Thyroid gland (tissue), 4 donors: ENCODE measurements around the gene MTA1.

ENCODE experiments used
- CTCF ChIP-seq, 6 experiments: fragments of 200-600 bp in 3 of 6; fragments of 450-650 bp in 3 of 6; sonication (generic) in 3 of 6; IDR thresholded peaks; one replicate each; pipeline ENCODE4 v1.5.1; 2016 to 2019; ENCODE audit warnings: antibody characterized with exemption in 6 of 6, mild to moderate bottlenecking in 2 of 6, inconsistent platforms in 1 of 6, moderate library complexity in 1 of 6
- POLR2A ChIP-seq, 2 donors: fragments of 450-650 bp; IDR thresholded peaks; one replicate each; pipeline ENCODE4 v1.6.1; 2017; ENCODE audit warnings: antibody characterized with exemption in 2 of 2, mild to moderate bottlenecking in 2 of 2, moderate library complexity in 1 of 2

DNA sequence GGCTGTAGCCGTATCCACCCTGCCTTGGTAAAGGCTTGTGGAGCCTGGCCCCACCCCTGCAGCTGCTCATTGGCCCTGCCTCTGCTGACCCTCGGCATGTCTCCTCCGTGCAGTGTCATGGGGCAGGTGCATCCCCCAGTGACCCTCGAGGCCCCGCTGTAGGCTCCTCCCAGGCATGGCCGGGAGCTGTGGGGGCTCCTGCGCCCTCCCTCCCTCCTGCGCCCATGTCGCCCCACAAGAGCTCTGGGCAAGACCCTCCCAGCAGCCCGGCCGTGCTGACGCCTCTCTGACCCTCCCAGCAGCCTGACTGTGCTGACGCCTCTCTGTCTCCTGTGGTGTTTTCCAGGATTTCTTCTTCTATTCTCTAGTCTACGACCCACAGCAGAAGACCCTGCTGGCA is 34.2 kb downstream of the MTA1 start:
- TF ChIP-seq CTCF (IDR thresholded peaks at IDR 0.05) (no peak), POLR2A (IDR thresholded peaks at IDR 0.05) (no peak)
